GM12891 (cell line): ENCODE data around the gene AADACL4.

Source experiments
- POLR2A ChIP-seq: IDR thresholded peaks from 2 replicates; pipeline ENCODE4 v1.6.1; 2011; ENCODE audit warnings: low read depth, low read length, control low read depth
- POLR2AphosphoS5 ChIP-seq: IDR thresholded peaks from 2 replicates; pipeline ENCODE4 v1.6.1; 2011; ENCODE audit warnings: low read depth, low read length, control low read depth
- POU2F2 ChIP-seq: IDR thresholded peaks from 2 replicates; pipeline ENCODE4 v1.6.1; 2011; ENCODE audit warnings: low read depth, mild to moderate bottlenecking, control low read depth, low read length, moderate library complexity
- TAF1 ChIP-seq: IDR thresholded peaks from 2 replicates; pipeline ENCODE4 v1.6.1; 2011; ENCODE audit warnings: low read depth, low read length, control low read depth

DNA sequence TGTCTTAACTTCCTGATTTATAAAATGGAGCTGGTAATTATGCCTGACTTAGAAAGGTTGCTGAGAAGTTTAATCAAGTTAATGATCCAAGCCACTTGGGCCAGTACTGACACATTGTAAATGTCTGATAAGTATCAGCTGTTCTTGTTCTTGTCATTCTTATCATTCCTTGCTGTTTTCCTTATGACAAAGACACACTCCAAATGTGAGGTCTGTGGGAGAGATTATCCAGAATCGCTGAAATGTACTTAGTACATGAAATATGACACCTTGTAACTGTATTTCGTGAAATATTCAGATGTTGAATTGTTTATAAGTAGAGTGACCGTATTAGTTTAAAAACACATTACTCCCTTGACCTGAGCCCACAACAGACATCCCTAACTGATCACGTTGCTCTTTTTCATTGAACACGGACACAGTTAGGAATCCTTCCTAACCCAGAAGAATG is 6.1 kb downstream of the AADACL4 start:
- TF ChIP-seq POLR2AphosphoS5, result no peak
- no peak for TF ChIP-seq POLR2A
- no peak for TF ChIP-seq POU2F2
- TF ChIP-seq TAF1, result no peak
